Spleen (tissue), 11 donors: ENCODE measurements around the gene C16orf86. TPM values are rescaled to one million over a fixed set of nuclear protein-coding genes. Genes with fewer than 3 reads are reported as not detected.

ENCODE experiments used
- DNase-seq: peaks from one replicate; pipeline ENCODE4 v3.0.0-alpha.2; 2020
- H3K27ac ChIP-seq, 8 donors: fragments of 200-600 bp; sonication (generic) in 7 of 8; 1 replicate in 4 of 8; 2 replicates in 4 of 8; pipeline versions ENCODE4 v1.5.0 to v1.8.0; 2016 to 2021; ENCODE audit warnings: inconsistent platforms in 4 of 8, mild to moderate bottlenecking in 4 of 8, moderate library complexity in 1 of 8
- H3K27me3 ChIP-seq, 7 donors: fragments of 200-600 bp; sonication (generic) in 6 of 7; replicated peaks in 1 of 7; 1 replicate in 4 of 7; 2 replicates in 3 of 7; pipeline versions ENCODE4 v1.5.0 to v1.8.0; 2016 to 2021; ENCODE audit warnings: inconsistent platforms in 3 of 7, mild to moderate bottlenecking in 1 of 7
- H3K36me3 ChIP-seq, 6 donors: fragments of 200-600 bp; sonication (generic) in 5 of 6; 1 replicate in 4 of 6; 2 replicates in 2 of 6; pipeline versions ENCODE4 v1.5.0 to v1.8.0; 2016 to 2021; ENCODE audit warnings: inconsistent platforms in 2 of 6
- H3K4me1 ChIP-seq, 6 donors: fragments of 200-600 bp; sonication (generic) in 5 of 6; 1 replicate in 3 of 6; 2 replicates in 3 of 6; pipeline versions ENCODE4 v1.5.0 to v1.8.0; 2016 to 2021; ENCODE audit warnings: inconsistent platforms in 3 of 6
- H3K4me3 ChIP-seq, 8 donors: fragments of 200-600 bp; sonication (generic) in 7 of 8; 1 replicate in 4 of 8; 2 replicates in 4 of 8; pipeline versions ENCODE4 v1.5.0 to v1.8.0; 2016 to 2021; ENCODE audit warnings: inconsistent platforms in 4 of 8, mild to moderate bottlenecking in 4 of 8, moderate library complexity in 2 of 8
- H3K9me3 ChIP-seq, 8 donors: fragments of 200-600 bp; sonication (generic) in 7 of 8; 1 replicate in 4 of 8; 2 replicates in 4 of 8; pipeline versions ENCODE4 v1.5.0 to v1.8.0; 2016 to 2021; ENCODE audit warnings: inconsistent platforms in 4 of 8
- CTCF ChIP-seq, 11 experiments: fragments of 200-600 bp in 7 of 11; fragments of 450-650 bp in 4 of 11; sonication (generic) in 4 of 11; IDR thresholded peaks in 8 of 11; conservative IDR thresholded peaks in 3 of 11; 1 replicate in 7 of 11; 2 replicates in 4 of 11; pipeline versions ENCODE4 v1.4.0 to v1.8.0; 2016 to 2021; ENCODE audit warnings: antibody characterized with exemption in 11 of 11, inconsistent platforms in 4 of 11, mild to moderate bottlenecking in 1 of 11
- POLR2A ChIP-seq, 3 donors: fragments of 450-650 bp; IDR thresholded peaks; one replicate each; pipeline ENCODE4 v1.5.1; 2017; ENCODE audit warnings: antibody characterized with exemption in 3 of 3, mild to moderate bottlenecking in 1 of 3
- POLR2AphosphoS5 ChIP-seq, 3 donors: sonication (generic); formaldehyde crosslinking; IDR thresholded peaks; one replicate each; pipeline ENCODE4 v1.5.1; 2017; ENCODE audit warnings: antibody characterized with exemption in 3 of 3
- WGBS, 5 donors: extraction: QIAGEN DNeasy Blood & Tissue Kit in 3 of 5; methylation state at CpG; one replicate each; pipeline versions ENCODE4 v1.1.5 to v1.1.7; 2013 to 2018; 5-methylcytosine and 5-hydroxymethylcytosine counted together
- intact Hi-C: fragments of 100-400 bp; cut with DNase I; formaldehyde crosslinking; loops from one replicate; pipeline ENCODE4 v1.15.0; 2023; ENCODE audit warnings: low total_unique reads
- polyA plus RNA-seq, 3 donors: library from polyadenylated mRNA; stranded (reverse); fragments of 200-250 nt; gene quantifications; one replicate each; pipeline ENCODE4 v1.2.1, GENCODE V29; 2013
- total RNA-seq, 7 donors: library from RNA; depleted of rRNA in 3 of 7; stranded (reverse); fragments of >200 nt in 3 of 7; fragmentation: NEBNext Ultra II Directional in 4 of 7; extraction: Animal tissue kit (Norgen Biotek cat#: 25700) in 4 of 7; gene quantifications; one replicate each; pipeline versions ENCODE4 v1.1.0 to v1.2.1, GENCODE V29; 2016 to 2021
- donor health status: healthy with polysubstance abuse.
- donor health status: DM: no; HTN: no; CAD: no; lungs with moderate emphysema.
- donor health status: DM: no; HTN: no; CAD: no.
- donor health status: Bipolar disorder and iron deficiency.
- donor health status: healthy.
- donor health status: DM: no; HTN: no; CAD: no.
- donor health status: DM: yes; HTN: yes; CAD: no.

The C16orf86 gene
- total and polyA plus RNA-seq, 10 donors, result 5.2 to 17.3 (median 8.9) TPM

GRCh38 chr16:67651039-67651438 is 15.6 kb upstream of the C16orf86 start:
- WGBS, 5 donors, result 84 to 95% (median 89%) methylated on average over 4 to 7 of the region's 7 CpGs
- Histone ChIP-seq H3K36me3 (peaks cover 0 to 96% (median 50%) of the 10 kb centered on the region in 6 donors), H3K9me3 (no peaks in the 10 kb centered on the region), H3K27ac (no peak overlapping the region), H3K4me1 (peaks cover 0 to 49% (median 7%) of the 10 kb centered on the region in 6 donors), H3K4me3 (no peak overlapping the region), H3K27me3 (peaks cover 0 to 87% (median 15%) of the 10 kb centered on the region in 7 donors)
- no peak for TF ChIP-seq POLR2AphosphoS5 (IDR thresholded peaks at IDR 0.05)
- no peak for TF ChIP-seq POLR2A (IDR thresholded peaks at IDR 0.05)
- TF ChIP-seq CTCF (IDR thresholded peaks at IDR 0.05 in 8 of 11, conservative IDR thresholded peaks at IDR 0.05 in 3 of 11), result no peak
- no peak for DNase-seq
- intact Hi-C loops, result no loop called here

GRCh38 chr16:67651847-67652246 is 14.8 kb upstream of the C16orf86 start:
- Histone ChIP-seq H3K9me3 (no peaks in the 10 kb centered on the region), H3K27me3 (peaks cover 0 to 82% (median 11%) of the 10 kb centered on the region in 7 donors), H3K36me3 (peaks cover 0 to 96% (median 53%) of the 10 kb centered on the region in 6 donors), H3K4me1 (peaks cover 0 to 40% (median 2%) of the 10 kb centered on the region in 6 donors), H3K4me3 (no peak overlapping the region), H3K27ac (no peak overlapping the region)
- WGBS, 5 donors, result 85 to 96% (median 91%) methylated on average over 4 of the region's 4 CpGs
- DNase-seq, result no peak
- intact Hi-C loops, result no loop called here
- TF ChIP-seq POLR2AphosphoS5 (IDR thresholded peaks at IDR 0.05), result no peak

GRCh38 chr16:67652578-67653127 is 14.0 kb upstream of the C16orf86 start:
- TF ChIP-seq POLR2A (IDR thresholded peaks at IDR 0.05) (no peak), CTCF (IDR thresholded peaks at IDR 0.05 in 8 of 11, conservative IDR thresholded peaks at IDR 0.05 in 3 of 11) (no peak), POLR2AphosphoS5 (IDR thresholded peaks at IDR 0.05) (no peak)
- Histone ChIP-seq H3K27ac (no peak overlapping the region), H3K36me3 (peaks cover 0 to 96% (median 54%) of the 10 kb centered on the region in 6 donors), H3K4me3 (peak overlapping the region in 4 of 8 donors; percentile 19 to 46 (median 26)), H3K9me3 (no peaks in the 10 kb centered on the region), H3K4me1 (peaks cover 0 to 38% (median 2%) of the 10 kb centered on the region in 6 donors), H3K27me3 (peaks cover 0 to 74% (median 11%) of the 10 kb centered on the region in 7 donors)
- intact Hi-C loops, result no loop called here
- WGBS, 5 donors, result 36 to 72% (median 61%) methylated on average over 25 to 59 of the region's 59 CpGs
- DNase-seq, result no peak

GRCh38 chr16:67653128-67653788 is 13.4 kb upstream of the C16orf86 start:
- WGBS, 5 donors, result 50 to 74% (median 61%) methylated on average over 49 to 68 of the region's 68 CpGs

More at GRCh38 chr16:67653128-67653788, 13.4 kb upstream of the C16orf86 start:
- intact Hi-C loops, result no loop called here
- TF ChIP-seq POLR2A (IDR thresholded peaks at IDR 0.05) (no peak), POLR2AphosphoS5 (IDR thresholded peaks at IDR 0.05) (peak in 1 of 3 donors; percentile 40), CTCF (IDR thresholded peaks at IDR 0.05 in 8 of 11, conservative IDR thresholded peaks at IDR 0.05 in 3 of 11) (no peak)
- Histone ChIP-seq H3K27ac (no peak overlapping the region), H3K4me1 (peaks cover 0 to 38% (median 4%) of the 10 kb centered on the region in 6 donors), H3K4me3 (peak overlapping the region in 5 of 8 donors; percentile 13 to 46 (median 19)), H3K9me3 (no peaks in the 10 kb centered on the region), H3K27me3 (peaks cover 0 to 68% (median 11%) of the 10 kb centered on the region in 7 donors), H3K36me3 (peaks cover 0 to 96% (median 58%) of the 10 kb centered on the region in 6 donors)
- no peak for DNase-seq
